ENCODE measurements around the gene MYMX.
"Not testable (repeated sequence)": the region's sequence is repeated elsewhere in the genome, so short reads cannot be mapped to it uniquely, and the experiment has no call there.

The MYMX gene

GRCh38 chr6:44188819-44189218 is 27.9 kb upstream of the MYMX start:
- DNase-seq = no peak

- no peak for DNase-seq
Observed at GRCh38 chr6:44189257-44189656, 27.5 kb upstream of the MYMX start.

GRCh38 chr6:44190715-44191114 is 26.0 kb upstream of the MYMX start:
- no peak for DNase-seq

GRCh38 chr6:44192428-44193041 is 24.2 kb upstream of the MYMX start:
- no peak for DNase-seq

- DNase-seq = no peak
Observed at GRCh38 chr6:44193307-44193910, 23.3 kb upstream of the MYMX start.

- no peak for DNase-seq
Observed at GRCh38 chr6:44194326-44194725, 22.4 kb upstream of the MYMX start.

GRCh38 chr6:44196351-44196750 is 20.4 kb upstream of the MYMX start:
- not testable (repeated sequence) for DNase-seq

- no peak for DNase-seq
Observed at GRCh38 chr6:44198684-44199083, 18.0 kb upstream of the MYMX start.

GRCh38 chr6:44199883-44200282 is 16.8 kb upstream of the MYMX start:
- no peak for DNase-seq

- no peak for DNase-seq
Observed at GRCh38 chr6:44201200-44201599, 15.5 kb upstream of the MYMX start.

GRCh38 chr6:44201638-44202303 is 15.0 kb upstream of the MYMX start:
- DNase-seq = no peak

- DNase-seq = no peak
Observed at GRCh38 chr6:44202332-44202971, 14.3 kb upstream of the MYMX start.

GRCh38 chr6:44202972-44203750 is 13.6 kb upstream of the MYMX start:
- DNase-seq = no peak

- no peak for DNase-seq
Observed at GRCh38 chr6:44203955-44204354, 12.8 kb upstream of the MYMX start.

GRCh38 chr6:44207966-44208365 is 8.8 kb upstream of the MYMX start:
- no peak for DNase-seq

- no peak for DNase-seq
Observed at GRCh38 chr6:44211284-44211683, 5.4 kb upstream of the MYMX start.

GRCh38 chr6:44214307-44214706 is 2.4 kb upstream of the MYMX start:
- no peak for DNase-seq

- no peak for DNase-seq
Observed at GRCh38 chr6:44217332-44218143, 812 bp downstream of the MYMX start.

- DNase-seq = no peak
Observed at GRCh38 chr6:44219053-44219814, 2.5 kb downstream of the MYMX start.

- DNase-seq = no peak
Observed at GRCh38 chr6:44219815-44220784, 3.4 kb downstream of the MYMX start.

Measured in CD4-positive, alpha-beta T cell treated with Interleukin-12 subunit alpha and Interleukin-12 subunit beta, for 1 hour (primary cell).